ENCODE data around the gene SASH1.

DNA sequence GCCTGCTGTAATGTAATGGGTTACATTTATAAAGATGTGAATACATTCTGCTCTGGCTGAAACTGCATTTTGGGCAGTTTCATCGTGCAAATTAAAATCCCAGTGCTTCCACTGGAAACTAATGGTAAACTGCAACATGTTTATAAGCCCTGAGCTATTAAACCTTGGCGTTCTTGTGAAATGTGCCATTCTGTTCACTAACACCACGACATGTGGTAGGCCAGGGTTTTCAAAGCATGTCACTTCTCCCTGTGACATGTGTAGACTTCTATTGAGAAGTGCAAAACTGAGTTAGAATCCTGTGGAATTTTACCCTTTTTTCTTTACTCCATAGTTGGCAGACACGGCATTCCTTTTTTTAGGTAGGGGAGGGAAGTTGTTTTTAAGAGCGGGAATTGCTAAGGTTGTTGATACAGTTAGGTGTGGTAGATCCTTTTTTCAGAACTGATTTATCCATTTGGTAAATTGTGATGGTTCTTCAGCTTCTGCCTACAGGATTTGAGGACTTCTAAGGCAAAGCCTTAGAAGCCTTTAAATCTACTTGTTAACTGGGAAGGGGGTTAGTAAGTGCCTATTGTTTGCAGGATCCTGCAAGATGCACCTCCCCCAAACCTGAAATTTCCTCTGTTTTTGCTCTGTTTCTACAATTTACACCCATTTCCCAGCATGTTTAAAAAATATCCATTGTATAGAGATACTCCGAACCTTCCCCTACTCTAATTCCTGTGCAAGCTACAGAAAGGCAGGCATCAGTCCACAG, 4.2 kb downstream of the SASH1 start:
- TF ChIP-seq POLR2AphosphoS5 (IDR thresholded peaks at IDR 0.05; ENCODE audit: low read depth, low read length) (no peak), POLR2A (IDR thresholded peaks at IDR 0.05; ENCODE audit: low read depth, low read length) (no peak)
